SK-N-SH (cell line): Measurements from ENCODE around the gene ANAPC5. TPM values are rescaled to one million over a fixed set of nuclear protein-coding genes. Genes with fewer than 3 reads are reported as not detected.
"Not testable (repeated sequence)": the region's sequence is repeated elsewhere in the genome, so short reads cannot be mapped to it uniquely, and the experiment has no call there.

ENCODE experiments used
- CTCF ChIA-PET: fragments of 300-600, 350-600 bp; formaldehyde crosslinking; extraction: SDS; loops from one replicate; lab custom pipeline; 2021; lab: Yijun Ruan, JAX
- POLR2A ChIA-PET: fragments of 350-600 bp; sonication (Branson Sonifier 250); formaldehyde crosslinking; extraction: SDS; loops from one replicate; lab custom pipeline; 2020; ENCODE audit warnings: antibody characterized with exemption, inconsistent platforms; lab: Yijun Ruan, JAX
- DNase-seq: peaks from one replicate; pipeline ENCODE4 v3.0.0; 2012
- H2AFZ ChIP-seq: fragments of 200-600 bp; sonication (generic); 2 replicates; pipeline ENCODE4 v1.8.1; 2016; ENCODE audit warnings: antibody characterized with exemption, mild to moderate bottlenecking, low read depth
- H3F3A ChIP-seq: fragments of 200-600 bp; sonication (generic); replicated peaks from 2 replicates; pipeline ENCODE3; 2016; ENCODE audit warnings: antibody characterized with exemption, mild to moderate bottlenecking; ENCODE audit not compliant: insufficient read depth
- H3K27ac ChIP-seq, 2 experiments: fragments of 200-500 bp in 1 of 2; fragments of 200-600 bp in 1 of 2; sonication (Bioruptor generic) in 1 of 2; sonication (generic), shearing (Covaris generic) in 1 of 2; 2 replicates each; pipeline versions ENCODE4 v1.5.1 to v1.6.1; 2014 to 2016; ENCODE audit warnings: low read depth in 2 of 2, inconsistent platforms in 1 of 2, low read length in 1 of 2, mild to moderate bottlenecking in 1 of 2, mixed read lengths in 1 of 2
- H3K27me3 ChIP-seq: fragments of 200-600 bp; sonication (generic), shearing (Covaris generic); 2 replicates; pipeline ENCODE4 v1.6.1; 2016; ENCODE audit warnings: mixed run types; ENCODE audit not compliant: insufficient read depth
- H3K36me3 ChIP-seq, 2 experiments: fragments of 200-500 bp in 1 of 2; fragments of 200-600 bp in 1 of 2; sonication (Bioruptor generic) in 1 of 2; sonication (generic) in 1 of 2; replicated peaks in 1 of 2; 2 replicates each; pipeline versions ENCODE3 to v1.5.1; 2014 to 2016; ENCODE audit warnings: low read length in 1 of 2, mild to moderate bottlenecking in 1 of 2; ENCODE audit not compliant: insufficient read depth in 2 of 2, control insufficient read depth in 1 of 2
- H3K4me1 ChIP-seq, 2 experiments: fragments of 200-500 bp in 1 of 2; fragments of 200-600 bp in 1 of 2; sonication (Bioruptor generic) in 1 of 2; sonication (generic), shearing (Covaris generic) in 1 of 2; 2 replicates each; pipeline versions ENCODE4 v1.5.1 to v1.6.1; 2014 to 2016; ENCODE audit warnings: low read depth in 1 of 2, low read length in 1 of 2, mixed run types in 1 of 2; ENCODE audit not compliant: insufficient read depth in 2 of 2, control insufficient read depth in 1 of 2
- H3K4me2 ChIP-seq: fragments of 200-600 bp; sonication (generic), shearing (Covaris generic); 2 replicates; pipeline ENCODE4 v1.6.1; 2017; ENCODE audit warnings: mixed run types
- H3K4me3 ChIP-seq, 2 experiments: fragments of 200-500 bp in 1 of 2; fragments of 200-600 bp in 1 of 2; sonication (Bioruptor generic) in 1 of 2; sonication (generic), shearing (Covaris generic) in 1 of 2; 2 replicates each; pipeline versions ENCODE4 v1.5.1 to v1.8.1; 2014 to 2016; ENCODE audit warnings: low read depth in 2 of 2, inconsistent platforms in 1 of 2, low read length in 1 of 2, mild to moderate bottlenecking in 1 of 2, mixed read lengths in 1 of 2, moderate library complexity in 1 of 2
- H3K79me2 ChIP-seq: fragments of 200-600 bp; sonication (generic); 2 replicates; pipeline ENCODE4 v1.8.1; 2017; ENCODE audit warnings: mild to moderate bottlenecking; ENCODE audit not compliant: insufficient read depth
- H3K9ac ChIP-seq: fragments of 200-600 bp; sonication (generic); 2 replicates; pipeline ENCODE4 v1.6.1; 2017; ENCODE audit warnings: mixed run types
- H3K9me2 ChIP-seq: fragments of 200-600 bp; sonication (generic); 2 replicates; pipeline ENCODE4 v1.6.1; 2017; ENCODE audit warnings: mixed run types
- H3K9me3 ChIP-seq: fragments of 200-600 bp; sonication (generic); 2 replicates; pipeline ENCODE4 v1.6.1; 2017; ENCODE audit warnings: mixed run types, mild to moderate bottlenecking, moderate library complexity
- H4K20me1 ChIP-seq: fragments of 200-600 bp; sonication (generic); 2 replicates; pipeline ENCODE4 v1.6.1; 2017; ENCODE audit warnings: mild to moderate bottlenecking, mixed run types; ENCODE audit not compliant: insufficient read depth
- CTCF ChIP-seq: fragments of 200-600 bp; sonication (generic); IDR thresholded peaks from 2 replicates; pipeline ENCODE4 v1.6.1; 2017; ENCODE audit warnings: antibody characterized with exemption, mild to moderate bottlenecking, moderate library complexity
- ELF1 ChIP-seq: IDR thresholded peaks from 2 replicates; pipeline ENCODE4 v1.4.0; 2012
- EP300 ChIP-seq, 2 experiments: IDR thresholded peaks; 2 replicates each; pipeline versions ENCODE4 v1.4.0 to v1.6.1; 2012; ENCODE audit warnings: borderline replicate concordance in 1 of 2, low read depth in 1 of 2, low read length in 1 of 2
- EZH2phosphoT487 ChIP-seq: fragments of 200-600 bp; sonication (generic); IDR thresholded peaks from 2 replicates; pipeline ENCODE4 v1.6.1; 2017; ENCODE audit warnings: low read depth, mixed run types, mild to moderate bottlenecking, antibody characterized with exemption, moderate library complexity, borderline replicate concordance
- FOSL2 ChIP-seq: IDR thresholded peaks from 2 replicates; pipeline ENCODE4 v1.4.0; 2012; ENCODE audit warnings: low read depth, mild to moderate bottlenecking, moderate library complexity, borderline replicate concordance
- JUND ChIP-seq: IDR thresholded peaks from 2 replicates; pipeline ENCODE4 v1.4.0; 2012
- POLR2AphosphoS5 ChIP-seq: IDR thresholded peaks from 2 replicates; pipeline ENCODE4 v1.6.1; 2012; ENCODE audit warnings: low read depth, low read length
- RAD21 ChIP-seq: IDR thresholded peaks from 2 replicates; pipeline ENCODE4 v1.6.1; 2012; ENCODE audit warnings: mild to moderate bottlenecking, low read length
- RCOR1 ChIP-seq: fragments of 150-350 bp; IDR thresholded peaks from 2 replicates; pipeline ENCODE4 v1.6.1; 2017; ENCODE audit warnings: antibody characterized with exemption, low read length
- SMC3 ChIP-seq: IDR thresholded peaks from 2 replicates; pipeline ENCODE4 v1.6.1; 2012; ENCODE audit warnings: low read depth, low read length, improper control_type of control experiment
- TEAD4 ChIP-seq: IDR thresholded peaks from 2 replicates; pipeline ENCODE4 v1.4.0; 2012; ENCODE audit warnings: mild to moderate bottlenecking, borderline replicate concordance; ENCODE audit not compliant: insufficient read depth
- USF2 ChIP-seq: fragments of 150-350 bp; IDR thresholded peaks from 2 replicates; pipeline ENCODE4 v1.6.1; 2017; ENCODE audit warnings: antibody characterized with exemption, low read length, low read depth, borderline replicate concordance
- YY1 ChIP-seq: IDR thresholded peaks from 2 replicates; pipeline ENCODE4 v1.4.0; 2012; ENCODE audit warnings: low read depth, mild to moderate bottlenecking
- WGBS: methylation state at CpG from one replicate; pipeline ENCODE4 v1.1.6; 2017; ENCODE audit warnings: low lambda C conversion rate; 5-methylcytosine and 5-hydroxymethylcytosine counted together
- polyA plus RNA-seq, 3 experiments: library from polyadenylated mRNA; depleted of rRNA; stranded (reverse); fragments of >200 nt; gene quantifications; 2 replicates each; pipeline ENCODE4 v1.2.3, GENCODE V29; 2012
- TF ChIP-seq, protein P1 (sequence below): IDR thresholded peaks from 2 replicates; pipeline ENCODE4 v1.4.0; 2012; ENCODE audit warnings: low read depth, borderline replicate concordance
- TF ChIP-seq, protein P2 (sequence below): IDR thresholded peaks from 2 replicates; pipeline ENCODE4 v1.4.0; 2012; ENCODE audit warnings: low read depth

ANAPC5 gene
- polyA plus RNA-seq, 1 of the 3 experiments (the other 2 are of a cell fraction) = 110 TPM

GRCh38 chr12:121283841-121284240 lies 68.4 kb downstream of the ANAPC5 start:
- TF ChIP-seq USF2 (no peak), SMC3 (no peak), FOSL2 (no peak), EP300 (IDR thresholded peaks at IDR 0.05; ENCODE audit: borderline replicate concordance in 1 of 2, low read depth in 1 of 2, low read length in 1 of 2) (no peak), JUND (no peak)
- TF ChIP-seq, protein P1, sequence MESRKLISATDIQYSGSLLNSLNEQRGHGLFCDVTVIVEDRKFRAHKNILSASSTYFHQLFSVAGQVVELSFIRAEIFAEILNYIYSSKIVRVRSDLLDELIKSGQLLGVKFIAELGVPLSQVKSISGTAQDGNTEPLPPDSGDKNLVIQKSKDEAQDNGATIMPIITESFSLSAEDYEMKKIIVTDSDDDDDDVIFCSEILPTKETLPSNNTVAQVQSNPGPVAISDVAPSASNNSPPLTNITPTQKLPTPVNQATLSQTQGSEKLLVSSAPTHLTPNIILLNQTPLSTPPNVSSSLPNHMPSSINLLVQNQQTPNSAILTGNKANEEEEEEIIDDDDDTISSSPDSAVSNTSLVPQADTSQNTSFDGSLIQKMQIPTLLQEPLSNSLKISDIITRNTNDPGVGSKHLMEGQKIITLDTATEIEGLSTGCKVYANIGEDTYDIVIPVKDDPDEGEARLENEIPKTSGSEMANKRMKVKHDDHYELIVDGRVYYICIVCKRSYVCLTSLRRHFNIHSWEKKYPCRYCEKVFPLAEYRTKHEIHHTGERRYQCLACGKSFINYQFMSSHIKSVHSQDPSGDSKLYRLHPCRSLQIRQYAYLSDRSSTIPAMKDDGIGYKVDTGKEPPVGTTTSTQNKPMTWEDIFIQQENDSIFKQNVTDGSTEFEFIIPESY = no peak
- no peak overlapping the region for H3K9ac ChIP-seq
- H3K9me2 ChIP-seq = no peaks in the 10 kb centered on the region
- H2AFZ ChIP-seq = no peak overlapping the region
- no peak for DNase-seq
- H3F3A ChIP-seq = no peaks in the 10 kb centered on the region
- no peak overlapping the region for H3K27ac ChIP-seq
- H3K4me2 ChIP-seq = no peak overlapping the region
- WGBS = 92% methylated on average over 6 of the region's 6 CpGs
- no peaks in the 10 kb centered on the region for H3K9me3 ChIP-seq
- peaks cover 6% of the 10 kb centered on the region; the same call in 1 of the 2 replicates for H3K79me2 ChIP-seq
- POLR2A ChIA-PET = interaction anchor here (0.6 kb wide), 1 partner anchor 184 kb away, joined by 3 read pairs; no protein-coding TSS in a partner anchor
- H3K36me3 ChIP-seq = peaks cover 0 to 3% of the 10 kb centered on the region in 2 experiments
- no peak overlapping the region for H3K4me3 ChIP-seq
- CTCF ChIA-PET = no interaction called here
- peaks cover under 1 to 12% of the 10 kb centered on the region in 2 experiments; a peak in 2 of 4 replicates for H3K4me1 ChIP-seq
- H4K20me1 ChIP-seq = peaks cover 5% of the 10 kb centered on the region; the same call in 1 of the 2 replicates
- no peaks in the 10 kb centered on the region for H3K27me3 ChIP-seq

DNA sequence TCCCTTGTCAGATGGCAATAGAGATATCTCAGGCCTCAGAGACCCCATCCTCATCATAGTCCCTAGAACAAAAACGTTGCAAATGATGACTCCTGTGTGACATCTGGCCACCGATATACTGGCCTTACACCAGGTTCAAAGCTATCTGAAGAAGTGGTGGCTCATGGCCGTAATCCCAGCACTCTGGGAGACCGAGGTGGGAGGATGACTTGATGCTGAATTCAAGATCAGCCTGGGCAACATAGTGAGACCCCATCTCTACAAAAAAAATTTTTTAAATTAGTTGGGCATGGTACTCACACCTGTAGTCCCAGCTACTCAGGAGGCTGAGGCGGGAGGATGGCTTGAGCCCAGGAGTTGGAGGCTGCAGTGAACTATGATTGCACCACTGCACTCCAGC lies 68.8 kb downstream of the ANAPC5 start:
- no peak for DNase-seq
- peaks cover 5% of the 10 kb centered on the region; the same call in 1 of the 2 replicates for H4K20me1 ChIP-seq
- WGBS = 80% methylated on average over 5 of the region's 5 CpGs
- H3K27me3 ChIP-seq = no peaks in the 10 kb centered on the region
- peaks cover 0 to 3% of the 10 kb centered on the region in 2 experiments for H3K36me3 ChIP-seq
- no peaks in the 10 kb centered on the region for H3K9me2 ChIP-seq
- H3K4me1 ChIP-seq = peaks cover 4 to 17% of the 10 kb centered on the region in 2 experiments; a peak in 2 of 4 replicates
- peaks cover 6% of the 10 kb centered on the region; the same call in 1 of the 2 replicates for H3K79me2 ChIP-seq
- no peak overlapping the region for H3K9ac ChIP-seq
- H3K9me3 ChIP-seq = no peaks in the 10 kb centered on the region
- no peaks in the 10 kb centered on the region for H3F3A ChIP-seq
- no peak overlapping the region for H3K4me2 ChIP-seq
- H2AFZ ChIP-seq = no peak overlapping the region
- no peak overlapping the region for H3K27ac ChIP-seq
- CTCF ChIA-PET = no interaction called here
- POLR2A ChIA-PET = interaction anchor here (0.6 kb wide), 1 partner anchor 184 kb away, joined by 3 read pairs; no protein-coding TSS in a partner anchor
- H3K4me3 ChIP-seq = no peak overlapping the region
- TF ChIP-seq TEAD4 = no peak
- TF ChIP-seq EZH2phosphoT487 = no peak
- TF ChIP-seq POLR2AphosphoS5 = no peak
- no peak for TF ChIP-seq FOSL2
- TF ChIP-seq ELF1 = no peak
- TF ChIP-seq, protein P2, sequence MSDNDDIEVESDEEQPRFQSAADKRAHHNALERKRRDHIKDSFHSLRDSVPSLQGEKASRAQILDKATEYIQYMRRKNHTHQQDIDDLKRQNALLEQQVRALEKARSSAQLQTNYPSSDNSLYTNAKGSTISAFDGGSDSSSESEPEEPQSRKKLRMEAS = no peak
- no peak for TF ChIP-seq CTCF
- no peak for TF ChIP-seq YY1
- no peak for TF ChIP-seq RCOR1
- no peak for TF ChIP-seq RAD21

- H3K9me2 ChIP-seq, H3K9me3 ChIP-seq, DNase-seq, H3K4me3 ChIP-seq, CTCF ChIA-PET, H3K27ac ChIP-seq, H3K9ac ChIP-seq, H3K79me2 ChIP-seq, H3K4me2 ChIP-seq, H2AFZ ChIP-seq, H4K20me1 ChIP-seq, H3K27me3 ChIP-seq, H3F3A ChIP-seq, H3K36me3 ChIP-seq: not testable (repeated sequence)
- POLR2A ChIA-PET = interaction anchor here (0.6 kb wide), 1 partner anchor 185 kb away, joined by 3 read pairs; no protein-coding TSS in a partner anchor
- H3K4me1 ChIP-seq = peaks cover 4 to 17% of the 10 kb centered on the region in 2 experiments; a peak in 2 of 4 replicates
- 100% methylated on average over 11 of the region's 11 CpGs for WGBS
These were observed 69.3 kb downstream of the ANAPC5 start for GRCh38 chr12:121282910-121283309.
